Activated naive CD4-positive, alpha-beta T cell treated with anti-CD3 and anti-CD28 coated beads, Interleukin-2, amount 50 U/mL, for 72 hours (primary cell): ENCODE data around the gene KMO. TPM values are rescaled to one million over a fixed set of nuclear protein-coding genes. Genes with fewer than 3 reads are reported as not detected.
A peak's percentile ranks its signal among the peaks of the same experiment; 100 is the strongest.

Source experiments
- ATAC-seq, 2 donors: fragments of 150-1000 bp; cut with Tn5 transposase; 2 replicates each; pipeline ENCODE4 v1.10.0; 2021; ENCODE audit warnings: mild to moderate bottlenecking in 2 of 2, moderate library complexity in 2 of 2
- DNase-seq, 2 donors: peaks; one replicate each; pipeline ENCODE4 v3.0.0; 2021 to 2022; ENCODE audit warnings: low spot score in 2 of 2
- H3K27ac Mint-ChIP-seq, 2 donors: one replicate each; pipeline ENCODE4 v1.8.0; 2022; ENCODE audit warnings: mild to moderate bottlenecking in 2 of 2, mixed read lengths in 2 of 2
- H3K36me3 Mint-ChIP-seq, 2 donors: one replicate each; pipeline ENCODE4 v1.8.0; 2022; ENCODE audit warnings: mixed read lengths in 2 of 2
- H3K9me3 Mint-ChIP-seq, 2 donors: one replicate each; pipeline ENCODE4 v1.8.0; 2022; ENCODE audit warnings: mixed read lengths in 2 of 2
- total RNA-seq, 2 donors: library from RNA; stranded (reverse); gene quantifications; one replicate each; pipeline ENCODE4 v1.2.3, GENCODE V29; 2022

Gene KMO
- total RNA-seq, 2 donors from 2014 or later = not detected

DNA sequence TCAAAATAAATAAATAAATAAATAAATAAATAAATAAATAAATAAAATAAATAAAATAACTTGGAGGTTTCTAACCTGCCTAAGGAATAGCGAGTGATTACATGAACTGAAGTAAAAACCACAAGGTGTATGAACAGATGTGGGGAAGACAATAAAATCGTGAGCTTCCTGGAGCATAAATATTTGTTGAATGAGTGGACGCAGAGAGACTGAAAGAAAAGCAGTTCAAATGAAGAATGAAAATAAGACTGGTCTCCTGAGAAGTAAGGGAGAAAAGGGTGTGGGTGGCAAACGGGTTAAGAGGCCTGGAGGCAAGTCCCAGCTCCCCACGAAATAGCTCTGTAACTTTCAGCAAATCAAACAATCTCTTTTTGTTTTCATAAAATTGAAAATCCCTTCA lies 74.4 kb downstream of the KMO start:
- ATAC-seq (no peak), DNase-seq (no peak)
- Mint-ChIP-seq H3K27ac (no peak overlapping the region), H3K36me3 (peaks cover 7 to 18% of the 10 kb centered on the region in 2 donors), H3K9me3 (no peaks in the 10 kb centered on the region)

DNA sequence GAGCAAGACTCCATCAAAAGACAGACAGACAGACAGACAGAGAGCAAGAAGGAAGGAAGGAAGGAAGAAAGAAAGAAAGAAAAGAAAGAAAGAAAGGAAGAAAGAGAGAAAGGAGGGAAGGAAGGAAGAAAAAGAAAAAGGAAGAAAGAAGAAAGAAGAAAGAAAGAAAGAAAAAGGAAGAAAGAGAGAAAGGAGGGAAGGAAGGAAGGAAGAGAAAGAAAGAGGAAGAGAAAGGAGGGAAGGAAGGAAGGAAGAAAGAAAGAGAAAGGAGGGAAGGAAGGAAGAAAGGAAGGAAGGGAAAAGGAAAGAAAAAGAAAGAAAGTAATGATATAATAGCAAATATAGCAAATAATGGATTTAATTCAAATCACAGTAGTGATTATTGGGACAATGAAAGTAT lies 75.3 kb downstream of the KMO start:
- Mint-ChIP-seq H3K9me3 (no peaks in the 10 kb centered on the region), H3K36me3 (peaks cover 0 to 9% of the 10 kb centered on the region in 2 donors), H3K27ac (no peak overlapping the region)
- ATAC-seq (no peak), DNase-seq (no peak)

DNA sequence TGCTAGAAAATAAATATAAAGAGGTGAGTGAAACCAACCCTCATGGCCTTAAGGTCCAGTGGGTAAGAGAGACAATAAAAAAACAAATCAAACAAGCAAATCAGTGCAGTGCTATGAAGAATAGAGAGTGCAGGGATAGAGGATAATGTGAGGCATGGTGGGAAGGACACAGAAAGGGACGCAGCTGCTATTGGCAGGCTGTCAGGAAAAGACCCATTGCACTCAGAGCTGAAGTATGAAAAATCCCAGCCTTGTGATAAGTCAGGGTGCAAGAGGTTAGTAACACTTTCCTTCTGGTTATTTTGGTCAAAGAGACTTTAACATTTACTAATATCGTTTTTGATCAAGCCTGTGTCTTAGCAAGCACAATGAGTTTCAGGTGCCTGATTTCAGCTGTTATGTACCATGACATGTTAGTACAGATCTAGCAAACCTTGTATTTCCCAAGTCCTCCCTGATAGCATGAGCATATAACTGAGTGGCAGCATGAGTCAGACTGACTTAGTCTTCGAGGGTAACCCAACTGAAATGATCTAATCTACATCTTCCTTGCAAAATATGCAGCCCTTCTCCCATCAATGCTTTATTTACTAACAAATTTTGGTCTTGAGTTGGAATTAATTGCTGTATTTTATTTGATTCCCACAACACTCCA lies 76.3 kb downstream of the KMO start:
- ATAC-seq (peak; percentile 53 to 74), DNase-seq (no peak)
- no peaks in the 10 kb centered on the region for H3K9me3 Mint-ChIP-seq
- H3K36me3 Mint-ChIP-seq = peaks cover 0 to 2% of the 10 kb centered on the region in 2 donors
- H3K27ac Mint-ChIP-seq = no peak overlapping the region

DNA sequence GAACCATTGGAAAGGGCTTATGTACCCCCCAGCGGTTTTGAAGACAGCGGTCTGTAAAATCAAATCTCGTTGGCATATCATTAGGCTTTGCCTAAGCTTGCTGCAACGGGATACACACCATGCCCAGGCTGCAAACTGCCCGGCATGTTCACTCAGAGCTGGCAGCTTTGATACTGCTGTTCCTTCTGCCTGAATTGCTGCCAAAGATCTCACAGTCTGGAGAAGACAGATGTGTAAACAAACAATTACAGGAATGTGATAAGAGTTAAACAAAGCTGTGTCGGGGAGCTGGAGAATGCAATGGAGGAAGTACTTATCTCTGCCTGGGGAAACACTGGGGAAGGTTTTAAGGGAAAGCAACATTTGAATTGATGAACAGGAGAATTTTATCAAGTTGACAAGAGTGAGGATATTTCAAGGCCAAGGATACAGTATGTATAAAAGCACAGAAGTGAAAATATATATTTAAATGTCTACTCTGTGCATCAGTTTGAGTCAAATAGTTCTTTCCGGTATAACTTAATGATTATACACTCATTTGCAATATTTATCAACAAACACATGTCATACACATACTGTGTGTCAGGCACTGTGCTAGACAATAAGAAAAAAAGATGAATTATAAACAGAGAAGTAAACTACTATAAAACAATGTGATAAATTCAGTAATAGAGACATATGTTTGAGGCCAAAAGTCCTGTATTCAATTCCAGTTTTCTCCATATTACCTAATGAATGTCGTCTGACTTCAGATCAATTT lies 78.1 kb downstream of the KMO start:
- DNase-seq (no peak), ATAC-seq (no peak)
- Mint-ChIP-seq H3K27ac (no peak overlapping the region), H3K36me3 (no peaks in the 10 kb centered on the region), H3K9me3 (no peaks in the 10 kb centered on the region)

DNA sequence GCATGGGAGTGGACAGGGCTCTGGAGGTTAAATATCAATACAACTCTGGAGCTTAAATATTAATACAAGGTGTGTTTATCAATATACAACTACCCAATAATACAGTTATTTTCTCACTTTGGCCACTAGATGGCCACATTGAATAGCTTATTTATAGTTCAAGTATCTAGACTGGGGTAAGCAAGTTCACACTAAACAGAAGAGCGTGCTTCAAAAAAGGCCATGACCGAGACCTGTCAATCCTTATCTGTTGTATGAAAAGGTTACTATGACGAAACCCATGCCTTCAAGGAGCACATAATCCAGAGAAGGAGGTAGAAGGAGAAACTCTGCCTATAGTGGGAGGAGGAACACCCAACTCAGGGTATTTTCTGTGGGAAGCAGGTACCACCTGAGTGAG lies 78.9 kb downstream of the KMO start:
- DNase-seq (no peak), ATAC-seq (peak; percentile 65 to 67)
- H3K9me3 Mint-ChIP-seq = no peaks in the 10 kb centered on the region
- no peak overlapping the region for H3K27ac Mint-ChIP-seq
- H3K36me3 Mint-ChIP-seq = no peaks in the 10 kb centered on the region

DNA sequence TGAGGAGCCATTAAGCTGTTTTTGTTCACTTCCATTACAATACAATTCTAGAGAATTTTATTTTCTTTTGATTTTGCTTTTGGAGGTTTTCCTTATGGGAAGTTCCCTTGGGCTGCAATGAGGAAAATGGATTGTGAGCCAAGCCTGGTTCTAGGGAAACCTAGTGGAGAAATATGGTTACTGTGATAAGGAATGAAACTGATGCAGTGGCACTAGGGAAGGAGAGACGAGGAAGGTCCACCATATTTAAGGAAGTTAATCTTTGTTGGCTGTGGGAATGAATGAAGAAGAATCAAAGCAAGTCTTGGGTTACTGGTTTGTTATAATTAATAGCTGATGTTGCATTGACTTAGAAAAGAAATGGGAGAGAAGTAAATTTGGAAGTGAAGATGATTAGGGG lies 79.6 kb downstream of the KMO start:
- Mint-ChIP-seq H3K27ac (no peak overlapping the region), H3K36me3 (no peaks in the 10 kb centered on the region), H3K9me3 (no peaks in the 10 kb centered on the region)
- DNase-seq = no peak
- ATAC-seq = no peak

DNA sequence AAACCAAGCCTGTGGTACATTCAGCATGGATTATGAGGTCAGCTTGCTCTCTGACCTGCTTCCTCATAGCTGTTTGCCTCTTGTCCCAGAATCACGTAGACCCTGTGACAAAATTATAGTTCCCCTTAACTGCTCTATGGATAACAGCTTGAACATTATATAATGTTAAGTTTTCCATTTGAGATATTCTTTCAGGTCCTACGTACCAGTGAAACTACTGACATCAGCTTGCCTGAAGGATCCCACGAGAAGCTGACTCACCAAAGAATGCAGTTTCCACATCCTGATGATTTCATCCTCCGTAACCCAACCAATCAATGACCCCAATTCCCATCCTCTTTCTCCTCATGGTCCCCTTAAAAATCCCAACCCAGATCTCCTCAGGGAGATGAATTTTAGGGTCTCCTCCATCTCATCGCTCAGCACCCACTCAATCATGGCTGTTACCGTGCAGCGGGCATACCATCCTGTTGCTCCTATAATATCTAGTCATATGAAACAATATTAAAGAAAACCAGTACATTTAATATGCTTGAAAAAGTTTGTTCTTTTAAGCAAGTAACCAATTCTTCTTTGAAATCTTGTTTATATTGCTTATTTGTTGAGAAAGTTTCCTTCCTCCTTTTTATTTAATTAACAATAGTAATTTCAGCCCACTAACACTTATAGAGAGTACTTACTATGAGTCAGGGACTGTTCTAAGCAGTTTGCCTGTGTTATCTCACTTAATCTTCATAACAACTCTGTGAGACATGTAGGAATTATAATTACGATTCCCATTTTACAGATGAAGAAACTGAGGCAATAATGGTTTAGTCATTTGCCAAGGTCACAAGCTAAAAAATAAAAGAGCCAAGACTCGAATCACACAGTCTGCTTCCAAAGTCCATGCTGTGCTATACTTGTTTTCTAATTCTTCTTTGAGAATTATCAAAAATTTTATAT lies 80.6 kb downstream of the KMO start:
- H3K36me3 Mint-ChIP-seq = no peaks in the 10 kb centered on the region
- DNase-seq (no peak), ATAC-seq (peak in 1 of 2 donors; percentile 38)
- no peaks in the 10 kb centered on the region for H3K9me3 Mint-ChIP-seq
- H3K27ac Mint-ChIP-seq = peak overlapping the region in 1 of 2 donors; percentile 32

DNA sequence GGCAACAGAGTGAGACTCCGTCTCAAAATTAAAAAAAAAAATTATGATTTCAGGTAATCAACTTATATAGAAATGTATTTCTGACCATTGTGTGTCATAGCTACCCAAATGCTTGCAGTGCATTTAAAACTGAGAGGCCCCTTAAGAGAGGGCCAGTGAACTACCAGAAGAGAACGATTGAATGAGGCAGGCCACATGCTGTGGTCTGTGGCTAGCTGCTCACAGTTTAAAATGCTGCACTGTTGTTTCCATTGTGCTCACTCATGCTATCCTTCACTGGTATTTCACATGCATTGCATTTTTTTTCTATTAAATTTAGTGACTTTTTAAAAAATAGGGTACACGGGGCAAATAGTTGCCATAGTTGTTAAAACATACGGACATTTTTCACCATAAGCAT lies 82.0 kb downstream of the KMO start:
- Mint-ChIP-seq H3K36me3 (no peaks in the 10 kb centered on the region), H3K27ac (no peak overlapping the region), H3K9me3 (no peaks in the 10 kb centered on the region)
- peak; percentile 44 to 64 for ATAC-seq
- no peak for DNase-seq

DNA sequence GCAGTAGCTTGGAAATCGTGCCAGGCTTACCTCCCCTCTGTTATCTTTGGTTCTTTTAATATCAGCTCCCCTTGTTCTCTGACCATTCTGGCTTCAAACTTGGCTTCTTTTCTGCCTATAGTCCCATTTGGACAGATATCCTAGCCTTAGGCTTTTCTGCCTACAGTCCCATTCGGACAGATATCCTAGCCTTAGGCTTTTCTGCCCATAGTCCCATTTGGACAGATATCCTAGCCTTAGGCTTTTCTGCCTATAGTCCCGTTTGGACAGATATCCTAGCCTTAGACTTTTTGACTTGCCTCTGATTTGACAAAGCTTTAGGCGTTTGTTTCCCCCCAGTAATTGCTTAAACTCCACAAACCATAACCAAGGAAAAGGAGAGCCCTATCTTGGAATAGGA lies 82.4 kb downstream of the KMO start:
- Mint-ChIP-seq H3K36me3 (no peaks in the 10 kb centered on the region), H3K9me3 (no peaks in the 10 kb centered on the region), H3K27ac (no peak overlapping the region)
- no peak for DNase-seq
- no peak for ATAC-seq

DNA sequence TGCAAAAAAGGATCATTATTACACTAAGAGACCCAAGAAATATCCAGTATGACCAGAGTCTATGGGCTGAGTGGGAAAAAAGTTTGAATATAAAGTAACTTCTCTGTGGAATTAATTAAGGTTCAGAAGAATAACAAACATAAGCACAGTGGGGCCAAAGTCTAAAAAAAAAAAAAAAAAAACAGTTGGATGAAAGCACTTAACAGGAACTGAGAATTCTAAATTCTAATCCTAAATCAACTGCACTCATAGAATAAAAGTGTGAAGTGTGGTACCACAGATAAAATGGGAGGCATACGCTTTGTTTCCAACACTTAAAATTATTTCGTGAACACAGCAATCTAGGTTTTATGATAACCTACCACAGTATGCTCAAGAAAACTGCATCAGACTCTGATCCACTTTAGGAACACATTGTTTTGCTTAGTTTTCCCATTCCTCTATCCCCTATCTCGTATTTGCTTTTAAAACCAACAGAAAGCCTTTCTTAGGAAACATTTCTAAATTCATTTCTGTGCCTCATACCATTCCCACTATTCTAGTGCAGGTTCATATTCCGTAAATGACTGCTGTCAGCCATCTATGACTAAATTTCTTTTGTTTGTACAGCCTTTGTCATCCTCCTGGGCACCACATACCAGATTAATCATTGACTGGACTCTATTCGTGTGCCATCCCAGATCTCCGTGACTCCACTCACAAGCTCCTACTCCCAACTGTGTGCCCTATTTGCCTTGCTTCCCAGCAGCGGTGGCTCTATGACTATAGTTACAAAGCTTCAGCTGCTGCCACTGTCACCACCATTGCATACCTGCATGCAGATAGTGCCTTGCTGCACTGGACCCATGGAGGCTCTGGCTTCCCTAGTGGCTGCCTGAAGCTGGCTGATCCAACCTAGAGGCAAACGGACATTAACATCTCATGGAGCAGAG lies 83.1 kb downstream of the KMO start:
- Mint-ChIP-seq H3K27ac (peak overlapping the region in 1 of 2 donors; percentile 44), H3K36me3 (no peaks in the 10 kb centered on the region), H3K9me3 (no peaks in the 10 kb centered on the region)
- DNase-seq (no peak), ATAC-seq (no peak)

DNA sequence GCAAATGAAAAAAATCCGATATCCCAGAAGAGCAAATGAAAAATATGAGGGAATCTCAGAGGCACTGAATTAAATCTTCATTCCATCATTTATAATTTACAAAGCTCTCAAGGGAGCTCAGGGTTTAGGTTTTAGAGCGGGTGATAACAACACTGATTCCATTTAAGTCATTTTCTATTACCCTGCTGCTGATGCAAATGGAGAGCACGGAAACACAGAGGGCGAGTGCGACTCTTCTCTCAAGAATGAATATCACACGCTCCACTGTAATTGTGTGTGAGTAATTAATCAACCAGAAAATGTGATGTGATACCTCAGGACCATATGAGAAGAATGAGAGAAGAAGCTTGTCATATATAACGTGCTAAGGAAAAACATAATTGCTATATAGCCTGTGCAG lies 85.2 kb downstream of the KMO start:
- Mint-ChIP-seq H3K36me3 (no peaks in the 10 kb centered on the region), H3K9me3 (no peaks in the 10 kb centered on the region), H3K27ac (no peak overlapping the region)
- ATAC-seq (peak in 1 of 2 donors; percentile 37), DNase-seq (no peak)

DNA sequence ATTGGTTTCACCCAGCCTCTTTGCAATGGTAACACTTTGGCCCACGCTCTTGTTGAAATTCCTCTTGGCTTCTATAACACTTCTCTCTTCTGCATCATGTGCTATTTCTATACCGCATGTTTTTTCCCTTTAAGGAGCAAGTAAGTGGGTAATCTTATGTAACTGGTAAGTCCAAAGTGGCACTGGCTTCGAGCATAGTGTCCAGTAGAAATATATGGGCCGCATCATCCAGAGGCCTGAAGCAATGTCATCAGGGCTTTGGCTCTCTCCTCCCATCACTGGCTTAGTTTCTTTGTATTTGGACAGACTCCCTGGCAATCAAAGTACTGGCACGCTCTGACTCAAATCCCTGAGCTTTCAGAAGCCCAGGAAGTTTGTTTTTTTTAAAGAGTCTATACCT lies 90.5 kb downstream of the KMO start:
- no peaks in the 10 kb centered on the region for H3K36me3 Mint-ChIP-seq
- H3K27ac Mint-ChIP-seq = no peak overlapping the region
- no peak for DNase-seq
- ATAC-seq = no peak
- no peaks in the 10 kb centered on the region for H3K9me3 Mint-ChIP-seq

DNA sequence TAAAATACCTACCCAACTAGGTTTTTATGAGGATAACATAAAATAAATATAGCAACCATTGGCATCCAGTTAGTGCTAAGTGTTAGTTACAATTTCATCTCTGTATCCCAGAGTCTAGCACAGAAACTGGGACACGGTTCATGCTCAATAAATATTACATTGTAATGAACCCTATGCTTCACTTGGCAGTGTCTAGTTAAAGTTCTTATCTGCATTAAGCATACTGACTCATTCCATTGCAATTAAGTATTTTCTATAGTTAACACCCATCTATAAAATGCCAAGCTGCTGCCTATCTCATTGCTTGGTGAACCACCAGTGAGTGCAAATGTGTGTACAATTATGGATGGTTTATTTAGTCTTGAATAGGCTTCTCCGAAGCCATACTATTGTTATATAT lies 92.8 kb downstream of the KMO start:
- Mint-ChIP-seq H3K27ac (no peak overlapping the region), H3K9me3 (no peaks in the 10 kb centered on the region), H3K36me3 (no peaks in the 10 kb centered on the region)
- no peak for ATAC-seq
- no peak for DNase-seq

DNA sequence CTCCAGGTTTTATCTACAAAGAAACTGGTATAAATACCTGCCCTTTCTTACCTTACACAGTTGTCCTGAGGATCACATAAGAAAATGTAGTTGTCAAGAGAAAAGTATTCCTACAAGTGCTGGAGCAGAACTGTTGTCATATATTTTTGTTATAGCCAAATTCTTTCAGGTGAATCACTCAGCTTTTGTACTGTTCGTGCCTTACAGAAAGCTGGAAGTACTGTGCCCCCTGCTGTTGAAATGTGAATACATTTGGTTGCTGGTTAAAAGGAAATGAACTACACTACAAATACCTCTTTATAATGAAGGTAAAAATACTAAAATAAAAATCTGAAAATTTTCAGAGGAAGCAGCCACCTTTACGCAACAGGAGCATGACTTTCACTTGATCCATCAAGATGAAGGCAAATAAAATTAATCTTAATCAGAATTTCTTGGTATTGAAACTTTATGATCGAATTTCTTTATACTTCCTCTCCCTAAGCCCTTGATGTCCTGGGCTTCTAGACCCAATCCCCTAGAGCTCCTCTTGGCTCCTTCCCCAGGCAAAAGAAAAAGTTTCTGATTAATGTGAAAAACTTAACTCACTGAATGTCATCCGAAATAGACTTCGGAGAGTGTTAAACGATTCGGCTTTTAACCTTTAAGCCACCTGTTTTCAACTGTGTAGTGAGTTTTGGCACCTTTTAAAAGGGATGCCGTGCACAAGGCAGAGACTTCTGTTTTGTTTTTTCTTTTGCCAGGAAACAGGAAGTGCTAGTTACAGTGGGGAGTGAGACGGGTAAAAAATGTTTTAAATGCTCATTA lies 95.5 kb downstream of the KMO start:
- DNase-seq (peak in 1 of 2 donors; percentile 31), ATAC-seq (peak; percentile 73 to 84)
- no peaks in the 10 kb centered on the region for H3K9me3 Mint-ChIP-seq
- peak overlapping the region in 1 of 2 donors; percentile 79 for H3K27ac Mint-ChIP-seq
- H3K36me3 Mint-ChIP-seq = peaks cover 0 to 10% of the 10 kb centered on the region in 2 donors

DNA sequence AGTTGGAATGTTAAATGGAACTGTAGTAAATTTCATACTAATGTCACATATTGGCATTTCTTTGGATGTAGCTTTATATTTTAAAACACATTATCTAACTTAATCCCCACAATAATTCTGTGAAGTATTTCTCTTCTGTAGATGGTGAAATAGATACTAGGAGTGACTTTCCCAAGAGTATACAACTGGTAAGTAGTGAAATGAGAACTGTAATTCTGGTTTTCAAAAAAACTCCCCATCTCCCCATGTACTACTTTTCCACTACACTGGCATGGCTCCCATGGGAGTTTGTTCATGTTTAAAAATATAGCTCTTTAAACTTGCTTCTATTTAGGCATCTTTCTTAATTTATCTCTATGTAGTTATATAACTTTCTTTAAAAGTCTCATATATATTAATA lies 97.8 kb downstream of the KMO start:
- no peak for ATAC-seq
- Mint-ChIP-seq H3K9me3 (peaks cover 0 to under 1% of the 10 kb centered on the region in 2 donors), H3K27ac (no peak overlapping the region), H3K36me3 (peaks cover 3 to 23% of the 10 kb centered on the region in 2 donors)
- no peak for DNase-seq
